Testis (tissue), 5 donors: ENCODE results near the gene ZP4. TPM values are rescaled to one million over a fixed set of nuclear protein-coding genes. Genes with fewer than 3 reads are reported as not detected.
A peak's percentile ranks its signal among the peaks of the same experiment; 100 is the strongest.

Source experiments
- DNase-seq: peaks from one replicate; pipeline ENCODE4 v3.0.0-alpha.2; 2019
- H3K27ac ChIP-seq, 2 donors: fragments of 200-600 bp; sonication (generic); one replicate each; pipeline ENCODE4 v1.5.1; 2019
- H3K27me3 ChIP-seq: fragments of 200-600 bp; sonication (generic); one replicate; pipeline ENCODE4 v1.5.1; 2019
- H3K36me3 ChIP-seq: fragments of 200-600 bp; sonication (generic); one replicate; pipeline ENCODE4 v1.5.1; 2017; ENCODE audit warnings: low read depth; ENCODE audit errors: missing control alignments
- H3K4me1 ChIP-seq: fragments of 200-600 bp; sonication (generic); one replicate; pipeline ENCODE4 v1.5.1; 2019
- H3K4me3 ChIP-seq, 2 donors: fragments of 200-600 bp; sonication (generic); one replicate each; pipeline ENCODE4 v1.5.1; 2017 to 2019
- H3K9me3 ChIP-seq: fragments of 200-600 bp; sonication (generic); one replicate; pipeline ENCODE4 v1.5.1; 2017
- POLR2A ChIP-seq: fragments of 450-650 bp; IDR thresholded peaks from one replicate; pipeline ENCODE4 v1.6.1; 2017; ENCODE audit warnings: antibody characterized with exemption, mild to moderate bottlenecking, moderate library complexity
- WGBS, 2 donors: methylation state at CpG; one replicate each; pipeline ENCODE4 v1.1.5; 2018; 5-methylcytosine and 5-hydroxymethylcytosine counted together
- intact Hi-C: fragments of 100-400 bp; cut with DNase I; formaldehyde crosslinking; loops from one replicate; pipeline ENCODE4 v1.15.1; 2023; ENCODE audit warnings: low total_unique reads
- long read RNA-seq, 2 donors: transcript quantifications; one replicate each; lab custom pipeline, GENCODE V29; 2026
- polyA plus RNA-seq: library from polyadenylated mRNA; stranded (reverse); fragments of 350-450 nt; fragmentation: Illumina TruSeq; extraction: RNeasy Lipid Tissue Mini Kit (QIAGEN cat#74804); gene quantifications from one replicate; pipeline ENCODE4 v1.2.3, GENCODE V29; 2014; ENCODE audit warnings: low read depth, low replicate concordance; ENCODE audit not compliant: insufficient read depth
- total RNA-seq, 2 donors: library from RNA; depleted of rRNA; stranded (reverse); fragments of >200 nt; gene quantifications; one replicate each; pipeline ENCODE4 v1.2.3, GENCODE V29; 2016
- TF ChIP-seq, protein P1 (sequence below), 3 experiments: fragments of 450-650 bp in 2 of 3; fragments of 200-600 bp in 1 of 3; sonication (generic) in 1 of 3; IDR thresholded peaks; one replicate each; pipeline ENCODE4 v1.5.1; 2016 to 2019; ENCODE audit warnings: antibody characterized with exemption in 3 of 3, mild to moderate bottlenecking in 2 of 3, moderate library complexity in 1 of 3

ZP4 gene, protein sequence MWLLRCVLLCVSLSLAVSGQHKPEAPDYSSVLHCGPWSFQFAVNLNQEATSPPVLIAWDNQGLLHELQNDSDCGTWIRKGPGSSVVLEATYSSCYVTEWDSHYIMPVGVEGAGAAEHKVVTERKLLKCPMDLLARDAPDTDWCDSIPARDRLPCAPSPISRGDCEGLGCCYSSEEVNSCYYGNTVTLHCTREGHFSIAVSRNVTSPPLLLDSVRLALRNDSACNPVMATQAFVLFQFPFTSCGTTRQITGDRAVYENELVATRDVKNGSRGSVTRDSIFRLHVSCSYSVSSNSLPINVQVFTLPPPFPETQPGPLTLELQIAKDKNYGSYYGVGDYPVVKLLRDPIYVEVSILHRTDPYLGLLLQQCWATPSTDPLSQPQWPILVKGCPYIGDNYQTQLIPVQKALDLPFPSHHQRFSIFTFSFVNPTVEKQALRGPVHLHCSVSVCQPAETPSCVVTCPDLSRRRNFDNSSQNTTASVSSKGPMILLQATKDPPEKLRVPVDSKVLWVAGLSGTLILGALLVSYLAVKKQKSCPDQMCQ
- total RNA-seq (not detected), polyA plus RNA-seq (not detected)
- long read RNA-seq, donor 1 = 0 reads
- long read RNA-seq, donor 2 = 0 reads

DNA sequence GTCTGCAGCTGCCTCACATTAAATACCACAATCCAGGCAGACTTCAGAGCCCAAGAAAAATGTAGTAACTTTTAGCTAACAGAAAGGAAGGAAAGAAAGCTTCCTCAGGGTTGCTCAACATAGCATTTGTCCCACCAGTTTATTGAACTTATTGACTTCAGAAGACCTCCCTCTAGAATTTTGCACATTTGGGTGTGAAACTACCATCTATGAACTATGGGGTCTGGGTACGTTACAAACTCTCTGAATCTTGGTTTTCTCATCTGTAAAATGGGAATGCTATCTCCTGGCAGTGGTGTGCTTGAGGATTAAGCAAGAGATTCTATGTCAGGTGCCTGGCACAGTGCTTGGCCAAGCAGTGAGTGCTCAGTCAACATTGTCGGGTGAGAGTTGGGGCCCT is at the start of gene ZP4:
Gene ZP4 (minus strand): TSS at position 101 of the 400 bp plus-strand sequence. CDS start 287 bp downstream, outside the sequence.
- TF ChIP-seq POLR2A = no peak
- TF ChIP-seq, protein P1, sequence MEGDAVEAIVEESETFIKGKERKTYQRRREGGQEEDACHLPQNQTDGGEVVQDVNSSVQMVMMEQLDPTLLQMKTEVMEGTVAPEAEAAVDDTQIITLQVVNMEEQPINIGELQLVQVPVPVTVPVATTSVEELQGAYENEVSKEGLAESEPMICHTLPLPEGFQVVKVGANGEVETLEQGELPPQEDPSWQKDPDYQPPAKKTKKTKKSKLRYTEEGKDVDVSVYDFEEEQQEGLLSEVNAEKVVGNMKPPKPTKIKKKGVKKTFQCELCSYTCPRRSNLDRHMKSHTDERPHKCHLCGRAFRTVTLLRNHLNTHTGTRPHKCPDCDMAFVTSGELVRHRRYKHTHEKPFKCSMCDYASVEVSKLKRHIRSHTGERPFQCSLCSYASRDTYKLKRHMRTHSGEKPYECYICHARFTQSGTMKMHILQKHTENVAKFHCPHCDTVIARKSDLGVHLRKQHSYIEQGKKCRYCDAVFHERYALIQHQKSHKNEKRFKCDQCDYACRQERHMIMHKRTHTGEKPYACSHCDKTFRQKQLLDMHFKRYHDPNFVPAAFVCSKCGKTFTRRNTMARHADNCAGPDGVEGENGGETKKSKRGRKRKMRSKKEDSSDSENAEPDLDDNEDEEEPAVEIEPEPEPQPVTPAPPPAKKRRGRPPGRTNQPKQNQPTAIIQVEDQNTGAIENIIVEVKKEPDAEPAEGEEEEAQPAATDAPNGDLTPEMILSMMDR (IDR thresholded peaks at IDR 0.05) = no peak
- H3K36me3 ChIP-seq = no peaks in the 10 kb centered on the region
- WGBS, 2 donors = 83 to 91% methylated on average over 2 of the region's 2 CpGs
- no peak for DNase-seq
- H3K27ac ChIP-seq = no peak within 1 kb of the TSS
- intact Hi-C loops = no loop called here
- H3K4me1 ChIP-seq = no peaks in the 10 kb centered on the region
- H3K27me3 ChIP-seq = no peaks in the 10 kb centered on the region
- no peaks in the 10 kb centered on the region for H3K9me3 ChIP-seq
- H3K4me3 ChIP-seq = no peak within 1 kb of the TSS

DNA sequence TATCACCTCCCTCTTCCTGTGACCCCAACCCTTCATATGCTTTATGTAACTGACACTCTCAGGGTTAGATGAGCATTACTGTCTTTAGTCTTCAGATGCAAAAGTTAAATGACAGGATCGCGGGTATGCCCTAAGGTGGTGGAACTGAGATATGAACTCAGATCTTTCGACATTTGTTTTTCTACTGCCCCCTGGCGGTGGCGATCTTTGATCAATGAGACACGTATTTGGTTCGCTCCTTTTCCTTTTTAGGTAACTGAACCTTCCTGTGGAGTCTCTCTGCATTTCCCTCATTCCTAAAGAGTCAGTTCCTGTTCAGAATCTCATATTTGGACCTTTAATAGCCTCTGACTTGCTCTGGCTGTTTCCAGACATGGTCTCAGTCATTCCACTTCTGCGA is 47.8 kb upstream of the ZP4 start:
- Histone ChIP-seq H3K4me1 (no peaks in the 10 kb centered on the region), H3K27ac (no peak overlapping the region), H3K9me3 (no peaks in the 10 kb centered on the region), H3K4me3 (no peak overlapping the region), H3K36me3 (no peaks in the 10 kb centered on the region), H3K27me3 (no peaks in the 10 kb centered on the region)
- intact Hi-C loops = no loop called here
- TF ChIP-seq, protein P1 (IDR thresholded peaks at IDR 0.05) = peak in 1 of 3 experiments; percentile 17
- TF ChIP-seq POLR2A = no peak
- no peak for DNase-seq
- WGBS, 2 donors = 65 to 69% methylated on average over 8 of the region's 8 CpGs

DNA sequence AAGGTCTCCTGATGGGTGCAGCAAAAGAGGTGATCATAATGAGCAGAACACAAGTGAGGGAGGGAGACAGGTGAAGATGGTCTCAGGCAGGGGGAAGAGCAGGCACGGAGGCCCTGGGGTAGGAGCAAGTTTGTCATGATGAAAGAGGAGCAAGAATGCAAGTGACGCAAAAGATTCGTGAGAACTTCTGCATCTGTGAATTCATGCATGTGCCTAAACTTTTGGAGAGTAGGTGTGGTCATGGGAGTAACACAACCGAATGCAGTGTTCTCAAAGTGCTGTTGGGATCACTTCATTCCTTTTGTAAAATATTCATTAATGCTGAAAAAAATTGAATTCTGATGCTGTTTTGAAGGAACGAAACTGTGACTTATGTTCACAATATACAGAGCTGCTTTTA is 47.3 kb upstream of the ZP4 start:
- WGBS, 2 donors = 86 to 92% methylated on average over 5 of the region's 5 CpGs
- no peaks in the 10 kb centered on the region for H3K27me3 ChIP-seq
- H3K4me1 ChIP-seq = no peaks in the 10 kb centered on the region

DNA sequence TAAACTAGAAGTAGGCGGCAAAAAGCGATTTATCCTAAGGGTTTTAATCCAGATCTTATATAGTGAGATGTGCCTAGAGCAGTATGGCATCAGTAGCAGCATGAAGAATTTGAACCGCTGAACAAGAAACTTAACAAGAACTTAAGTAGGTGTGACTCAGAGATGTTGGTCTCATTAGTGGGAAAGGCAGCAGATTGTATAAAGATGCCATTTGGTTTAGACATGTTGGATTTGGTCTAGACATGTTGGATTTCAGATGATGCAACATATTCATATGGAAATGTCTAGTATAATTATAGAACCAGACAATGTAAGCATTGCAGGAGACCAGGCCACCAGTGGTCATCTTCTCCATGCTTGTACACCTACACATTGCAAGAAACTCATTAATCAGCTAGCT is 42.1 kb upstream of the ZP4 start:
- Histone ChIP-seq H3K4me3 (no peak overlapping the region), H3K4me1 (no peaks in the 10 kb centered on the region), H3K9me3 (no peaks in the 10 kb centered on the region), H3K27me3 (no peaks in the 10 kb centered on the region), H3K36me3 (no peaks in the 10 kb centered on the region), H3K27ac (no peak overlapping the region)
- 95% methylated on average over 3 of the region's 3 CpGs for WGBS, 2 donors
- TF ChIP-seq POLR2A = no peak
- TF ChIP-seq, protein P1 (IDR thresholded peaks at IDR 0.05) = no peak
- no peak for DNase-seq
- intact Hi-C loops = no loop called here

More for the DNA sequence above, 47.3 kb upstream of the ZP4 start:
- Histone ChIP-seq H3K4me3 (no peak overlapping the region), H3K27ac (no peak overlapping the region), H3K36me3 (no peaks in the 10 kb centered on the region), H3K9me3 (no peaks in the 10 kb centered on the region)
- intact Hi-C loops = no loop called here
- TF ChIP-seq, protein P1 (IDR thresholded peaks at IDR 0.05) = no peak
- no peak for TF ChIP-seq POLR2A
- DNase-seq = no peak
